Esophagus (tissue), 2 donors: ENCODE data around the gene DLGAP4. TPM values are rescaled to one million over a fixed set of nuclear protein-coding genes. Genes with fewer than 3 reads are reported as not detected.

Source experiments
- H3K27ac ChIP-seq, 2 donors: one replicate each; pipeline ENCODE4 v1.5.1; 2013; ENCODE audit warnings: low read depth in 2 of 2, mild to moderate bottlenecking in 2 of 2, inconsistent platforms in 1 of 2, low read length in 1 of 2, moderate library complexity in 1 of 2
- H3K27me3 ChIP-seq, 2 donors: one replicate each; pipeline ENCODE4 v1.6.1; 2013; ENCODE audit warnings: low read length in 2 of 2, control low read depth in 1 of 2, mild to moderate bottlenecking in 1 of 2; ENCODE audit not compliant: insufficient read depth in 2 of 2, control insufficient read depth in 1 of 2
- H3K36me3 ChIP-seq, 2 donors: one replicate each; pipeline ENCODE4 v1.6.1; 2013; ENCODE audit warnings: low read length in 1 of 2; ENCODE audit not compliant: control insufficient read depth in 2 of 2, insufficient read depth in 2 of 2
- H3K4me1 ChIP-seq, 2 donors: one replicate each; pipeline ENCODE4 v1.6.1; 2013; ENCODE audit warnings: low read length in 1 of 2; ENCODE audit not compliant: control insufficient read depth in 2 of 2, insufficient read depth in 2 of 2
- H3K4me3 ChIP-seq, 2 donors: one replicate each; pipeline ENCODE4 v1.5.1; 2013; ENCODE audit warnings: low read length in 2 of 2, mild to moderate bottlenecking in 2 of 2, low read depth in 1 of 2, moderate library complexity in 1 of 2
- H3K9me3 ChIP-seq, 2 donors: one replicate each; pipeline ENCODE4 v1.6.1; 2013; ENCODE audit warnings: mild to moderate bottlenecking in 2 of 2, low read depth in 1 of 2, low read length in 1 of 2, moderate library complexity in 1 of 2; ENCODE audit not compliant: control insufficient read depth in 2 of 2, insufficient read depth in 1 of 2
- WGBS, 2 donors: extraction: QIAGEN DNeasy Blood & Tissue Kit; methylation state at CpG; one replicate each; pipeline ENCODE4 v1.1.7; 2013; 5-methylcytosine and 5-hydroxymethylcytosine counted together
- polyA plus RNA-seq, 2 donors: library from polyadenylated mRNA; stranded (reverse); fragments of 200-250 nt; gene quantifications; one replicate each; pipeline ENCODE4 v1.2.3, GENCODE V29; 2013
- donor health status: healthy with polysubstance abuse.
- donor health status: Bipolar disorder and iron deficiency.

DLGAP4 gene
- polyA plus RNA-seq, 2 donors: 15.8 to 24.3 TPM

GRCh38 chr20:36350439-36350838, 44.3 kb downstream of the DLGAP4 start:
- WGBS, 2 donors: 96% methylated on average over 1 of the region's 1 CpG
- no peak overlapping the region for H3K27ac ChIP-seq

GRCh38 chr20:36351937-36352336, 45.8 kb downstream of the DLGAP4 start:
- Histone ChIP-seq H3K4me3 (no peak overlapping the region), H3K9me3 (no peaks in the 10 kb centered on the region), H3K4me1 (no peaks in the 10 kb centered on the region), H3K36me3 (no peaks in the 10 kb centered on the region), H3K27ac (no peak overlapping the region), H3K27me3 (no peaks in the 10 kb centered on the region)
- 84 to 85% methylated on average over 6 of the region's 6 CpGs for WGBS, 2 donors

More at GRCh38 chr20:36350439-36350838, 44.3 kb downstream of the DLGAP4 start:
- no peaks in the 10 kb centered on the region for H3K9me3 ChIP-seq
- no peak overlapping the region for H3K4me3 ChIP-seq
- no peaks in the 10 kb centered on the region for H3K4me1 ChIP-seq
- H3K27me3 ChIP-seq: no peaks in the 10 kb centered on the region
- H3K36me3 ChIP-seq: no peaks in the 10 kb centered on the region

- H3K4me1 ChIP-seq: no peaks in the 10 kb centered on the region
- no peaks in the 10 kb centered on the region for H3K27me3 ChIP-seq
- H3K36me3 ChIP-seq: no peaks in the 10 kb centered on the region
- WGBS, 2 donors: 60 to 72% methylated on average over 10 to 11 of the region's 11 CpGs
- no peak overlapping the region for H3K4me3 ChIP-seq
- no peaks in the 10 kb centered on the region for H3K9me3 ChIP-seq
- no peak overlapping the region for H3K27ac ChIP-seq
These were observed 46.9 kb downstream of the DLGAP4 start for GRCh38 chr20:36352843-36353553.

- Histone ChIP-seq H3K27ac (no peak overlapping the region), H3K36me3 (no peaks in the 10 kb centered on the region), H3K27me3 (no peaks in the 10 kb centered on the region), H3K4me3 (no peak overlapping the region), H3K9me3 (no peaks in the 10 kb centered on the region), H3K4me1 (no peaks in the 10 kb centered on the region)
- 63 to 64% methylated on average over 9 of the region's 9 CpGs for WGBS, 2 donors
These were observed 47.6 kb downstream of the DLGAP4 start for GRCh38 chr20:36353740-36354139.

GRCh38 chr20:36355469-36356171, 49.5 kb downstream of the DLGAP4 start:
- Histone ChIP-seq H3K27me3 (no peaks in the 10 kb centered on the region), H3K9me3 (no peaks in the 10 kb centered on the region), H3K36me3 (no peaks in the 10 kb centered on the region), H3K27ac (no peak overlapping the region), H3K4me1 (no peaks in the 10 kb centered on the region), H3K4me3 (no peak overlapping the region)
- 86 to 93% methylated on average over 5 of the region's 5 CpGs for WGBS, 2 donors

- Histone ChIP-seq H3K36me3 (no peaks in the 10 kb centered on the region), H3K27me3 (no peaks in the 10 kb centered on the region), H3K9me3 (no peaks in the 10 kb centered on the region), H3K4me1 (no peaks in the 10 kb centered on the region), H3K27ac (no peak overlapping the region), H3K4me3 (no peak overlapping the region)
- 80 to 81% methylated on average over 11 of the region's 11 CpGs for WGBS, 2 donors
These were observed 53.7 kb downstream of the DLGAP4 start for GRCh38 chr20:36359668-36360406.

- H3K4me3 ChIP-seq: no peak overlapping the region
- H3K9me3 ChIP-seq: no peaks in the 10 kb centered on the region
- no peak overlapping the region for H3K27ac ChIP-seq
- no peaks in the 10 kb centered on the region for H3K36me3 ChIP-seq
- H3K4me1 ChIP-seq: no peaks in the 10 kb centered on the region
- no peaks in the 10 kb centered on the region for H3K27me3 ChIP-seq
- 57 to 66% methylated on average over 10 of the region's 10 CpGs for WGBS, 2 donors
These were observed 54.3 kb downstream of the DLGAP4 start for GRCh38 chr20:36360429-36360828.

- Histone ChIP-seq H3K27me3 (no peaks in the 10 kb centered on the region), H3K4me3 (no peak overlapping the region), H3K4me1 (no peaks in the 10 kb centered on the region), H3K9me3 (no peaks in the 10 kb centered on the region), H3K27ac (no peak overlapping the region), H3K36me3 (no peaks in the 10 kb centered on the region)
- 49 to 64% methylated on average over 9 of the region's 9 CpGs for WGBS, 2 donors
These were observed 55.3 kb downstream of the DLGAP4 start for GRCh38 chr20:36361406-36361805.

- no peak overlapping the region for H3K27ac ChIP-seq
- no peaks in the 10 kb centered on the region for H3K4me1 ChIP-seq
- H3K4me3 ChIP-seq: no peak overlapping the region
- H3K27me3 ChIP-seq: no peaks in the 10 kb centered on the region
- no peaks in the 10 kb centered on the region for H3K9me3 ChIP-seq
- WGBS, 2 donors: 69 to 80% methylated on average over 3 of the region's 3 CpGs
- H3K36me3 ChIP-seq: no peaks in the 10 kb centered on the region
These were observed 56.1 kb downstream of the DLGAP4 start for GRCh38 chr20:36362261-36362660.
